Iris pigment epithelial cell (primary cell): ENCODE data around the gene MAPT.
"Not testable (repeated sequence)": the region's sequence is repeated elsewhere in the genome, so short reads cannot be mapped to it uniquely, and the experiment has no call there.

Experiments used
- DNase-seq: peaks from one replicate; pipeline ENCODE4 v3.0.0-alpha.2; 2011; ENCODE audit warnings: low read depth

Gene MAPT

DNA sequence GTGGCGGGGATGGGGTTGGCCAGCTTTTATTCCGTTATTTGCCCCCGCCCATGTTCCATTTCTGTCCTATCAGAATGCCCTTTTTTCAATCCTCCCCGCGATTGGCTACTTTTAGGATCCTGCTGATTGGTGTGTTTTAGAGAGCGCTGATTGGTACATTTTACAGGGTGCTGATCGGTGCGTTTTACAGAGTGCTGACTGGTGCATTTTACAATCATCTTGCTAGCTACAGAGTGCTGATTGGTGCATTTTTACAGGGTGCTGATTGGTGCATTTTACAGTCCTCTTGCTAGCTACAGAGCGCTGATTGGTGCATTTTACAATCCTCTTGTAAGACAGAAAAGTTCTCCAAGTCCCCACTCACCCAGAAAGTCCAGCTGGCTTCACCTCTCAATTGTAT, 32.2 kb upstream of the MAPT start:
- not testable (repeated sequence) for DNase-seq

GRCh38 chr17:45863857-45864654, 30.3 kb upstream of the MAPT start:
- no peak for DNase-seq

- no peak for DNase-seq
These were observed 27.2 kb upstream of the MAPT start for GRCh38 chr17:45867171-45867570.

- DNase-seq: peak; percentile 10
These were observed 26.7 kb upstream of the MAPT start for GRCh38 chr17:45867702-45868101.

GRCh38 chr17:45868276-45868675, 26.1 kb upstream of the MAPT start:
- peak; percentile 40 for DNase-seq

DNA sequence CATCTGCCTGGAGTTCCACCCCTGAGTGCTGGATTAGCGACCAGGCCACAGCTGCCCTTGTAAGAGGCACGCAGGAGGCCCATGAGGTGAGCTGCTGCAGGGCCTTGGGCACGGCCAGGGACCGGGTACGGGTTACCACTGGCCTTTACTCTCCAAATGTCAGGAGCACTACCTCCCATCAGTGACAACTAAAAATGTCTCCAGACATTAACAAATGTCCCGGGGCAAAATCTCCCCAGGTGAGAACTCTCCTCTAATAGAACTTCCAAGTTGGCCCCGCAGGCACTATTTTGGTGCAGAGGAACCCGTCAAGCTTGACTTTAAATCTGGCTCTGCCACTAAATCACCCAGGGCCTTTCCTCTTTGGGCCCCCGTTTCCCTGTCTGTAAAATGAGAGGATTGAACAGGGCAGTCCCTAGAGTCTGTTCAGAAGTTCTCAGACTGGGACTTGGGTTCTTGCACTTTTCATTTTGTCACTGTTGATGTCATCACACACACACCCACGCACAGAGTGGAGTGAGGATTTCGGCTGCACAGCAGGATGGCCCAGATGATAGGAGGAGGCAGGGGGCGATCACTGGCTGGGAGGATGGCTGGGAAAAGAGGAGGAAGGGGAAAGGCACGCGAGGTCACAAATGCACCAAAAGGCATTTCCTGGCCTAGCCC, 24.5 kb upstream of the MAPT start:
- DNase-seq: no peak

GRCh38 chr17:45870342-45870974, 23.9 kb upstream of the MAPT start:
- no peak for DNase-seq

- DNase-seq: no peak
These were observed 22.6 kb upstream of the MAPT start for GRCh38 chr17:45871718-45872117.

- DNase-seq: no peak
These were observed 20.6 kb upstream of the MAPT start for GRCh38 chr17:45873728-45874127.

- no peak for DNase-seq
These were observed 20.2 kb upstream of the MAPT start for GRCh38 chr17:45874151-45874550.

GRCh38 chr17:45876539-45876938, 17.8 kb upstream of the MAPT start:
- no peak for DNase-seq

DNA sequence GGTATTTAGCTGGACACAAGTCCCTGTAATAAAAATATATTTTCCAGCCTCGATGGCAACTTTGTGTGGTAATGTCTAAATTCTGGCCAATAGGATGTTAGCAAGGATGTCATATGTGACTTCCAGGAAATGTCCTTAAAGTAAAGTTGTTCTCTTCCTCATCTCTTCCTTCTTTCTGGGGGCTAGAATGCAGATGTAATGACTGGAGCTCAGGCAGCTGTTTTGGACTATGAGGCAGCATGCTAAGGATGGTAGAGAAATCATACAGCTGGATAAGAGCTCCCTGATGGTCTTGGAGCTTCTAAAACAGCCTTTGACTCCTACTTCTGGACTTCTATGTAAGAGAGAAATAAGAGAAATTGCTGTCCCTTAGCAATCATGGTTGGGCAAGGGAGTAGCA, 16.9 kb upstream of the MAPT start:
- DNase-seq: no peak

GRCh38 chr17:45883063-45883462, 11.3 kb upstream of the MAPT start:
- DNase-seq: no peak

DNA sequence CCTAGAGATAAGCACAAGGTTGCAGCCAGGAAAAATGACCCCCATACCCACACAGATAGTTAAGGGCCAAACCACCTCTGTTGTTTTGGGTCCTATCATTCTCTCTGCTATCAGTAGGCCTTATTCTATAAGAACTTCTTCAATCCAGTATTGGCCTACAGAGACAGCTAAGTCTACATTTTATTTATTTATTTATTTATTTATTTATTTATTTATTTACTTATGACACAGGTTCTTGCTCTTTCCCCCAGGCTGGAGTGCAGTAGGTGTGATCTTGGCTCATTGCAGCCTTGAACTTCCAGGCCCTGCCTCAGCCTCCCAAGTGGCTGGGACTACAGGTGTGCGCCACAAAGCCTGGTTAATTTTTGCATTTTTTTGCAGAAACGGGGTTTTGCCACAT, 7.5 kb upstream of the MAPT start:
- no peak for DNase-seq

GRCh38 chr17:45888392-45888791, 6.0 kb upstream of the MAPT start:
- no peak for DNase-seq

GRCh38 chr17:45889579-45889978, 4.8 kb upstream of the MAPT start:
- no peak for DNase-seq

- no peak for DNase-seq
These were observed 681 bp upstream of the MAPT start for GRCh38 chr17:45893725-45894021.

GRCh38 chr17:45895304-45895968, 1.1 kb downstream of the MAPT start:
- peak; percentile 29 for DNase-seq

DNA sequence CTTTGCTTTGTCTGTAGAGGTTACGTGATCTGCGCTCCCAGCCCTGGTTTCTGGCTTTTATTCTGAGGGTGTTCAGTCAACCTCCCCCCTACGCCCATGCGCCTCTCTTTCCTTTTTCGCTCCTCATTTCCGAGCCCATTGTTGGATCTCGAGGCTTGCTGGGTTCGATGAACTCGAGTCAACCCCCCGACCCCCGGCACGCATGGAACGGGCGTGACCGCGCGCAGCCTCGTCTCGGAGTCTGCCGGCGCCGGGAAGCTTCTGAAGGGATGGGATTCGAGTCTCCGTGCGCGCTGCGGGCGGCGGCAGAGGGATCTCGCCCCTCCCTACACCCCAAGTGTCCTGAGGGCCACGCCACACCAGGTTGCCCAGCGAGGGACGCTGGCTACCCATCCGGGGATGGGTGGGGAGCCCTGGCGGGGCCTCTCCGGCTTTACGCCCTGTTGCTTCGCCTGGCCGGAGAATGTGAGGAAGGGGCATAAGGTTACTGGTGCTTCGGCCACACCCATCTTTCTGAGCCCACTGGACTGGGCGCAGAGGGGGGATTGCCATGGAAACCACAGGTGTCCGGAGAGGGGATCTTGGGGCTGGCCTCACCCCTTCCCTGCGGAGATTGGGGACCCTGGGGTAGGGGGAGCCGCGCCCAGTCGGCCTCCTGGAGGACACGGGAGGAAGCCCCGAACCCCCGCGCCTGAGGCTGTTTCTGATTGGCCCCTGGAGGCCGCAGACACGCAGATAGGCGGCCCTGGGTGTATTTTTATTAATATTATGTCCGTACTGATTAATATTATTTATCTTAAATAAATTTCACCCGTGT, 1.8 kb downstream of the MAPT start:
- peak; percentile 14 for DNase-seq

GRCh38 chr17:45896803-45897693, 2.7 kb downstream of the MAPT start:
- no peak for DNase-seq

DNA sequence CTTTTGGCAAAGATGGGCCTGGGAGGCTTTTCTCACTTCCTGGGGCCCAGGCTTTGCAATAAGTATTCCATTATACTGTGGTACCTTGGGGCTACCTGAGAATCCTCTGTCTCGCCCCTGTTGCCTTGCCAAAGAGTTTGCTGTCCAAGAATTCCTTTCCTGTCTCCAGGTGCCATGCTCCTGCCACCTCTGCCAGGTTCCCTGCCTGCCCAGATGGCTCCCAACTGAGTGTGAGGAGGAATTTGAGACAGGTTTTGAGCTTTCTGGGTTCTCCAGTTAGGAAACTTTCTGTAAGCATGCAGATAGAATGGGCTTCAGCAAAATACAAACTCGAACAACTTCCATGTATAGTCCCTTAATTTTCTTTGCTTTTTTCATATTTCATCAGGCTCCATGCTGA, 5.8 kb downstream of the MAPT start:
- no peak for DNase-seq
